K562 (cell line): Measurements from ENCODE around the gene SPATS2L. TPM values are rescaled to one million over a fixed set of nuclear protein-coding genes. Genes with fewer than 3 reads are reported as not detected.

Experiments
- ATAC-seq: fragments of 200-7000 bp; cut with Tn5 transposase; 3 replicates; pipeline ENCODE4 v1.9.1; 2020; ENCODE audit warnings: moderate library complexity
- BruUV-seq: library from RNA; stranded (reverse); fragments of 400-500 nt; replicated peaks from 2 replicates; lab custom pipeline; 2021; lab: Mats Ljungman, UMichigan
- CTCF ChIA-PET: fragments of 300-600 bp; formaldehyde crosslinking; extraction: SDS; loops from one replicate; lab custom pipeline; 2021; ENCODE audit warnings: low intra/inter-chr PET ratio; lab: Yijun Ruan, JAX
- POLR2A ChIA-PET: fragments of 300-600, 350-650 bp; sonication (Branson Sonifier 250); formaldehyde crosslinking; extraction: SDS; loops from one replicate; lab custom pipeline; 2021; ENCODE audit warnings: antibody characterized with exemption, inconsistent platforms; lab: Yijun Ruan, JAX
- DNase-seq, 4 experiments: peaks; one replicate each; pipeline versions ENCODE4 v3.0.0 to v3.0.0-alpha.2; 2011 to 2018; ENCODE audit warnings: low spot score in 3 of 4, mixed read lengths in 3 of 4; ENCODE audit errors: extremely low read depth in 1 of 4
- FAIRE-seq: peaks from 2 replicates; lab custom pipeline; 2011; peaks lifted over from hg19 to GRCh38; lab: Jason Lieb, UNC
- H2AFZ ChIP-seq: 2 replicates; pipeline ENCODE4 v1.6.0; 2011; ENCODE audit warnings: low read depth, low read length, control low read depth, inconsistent platforms
- H3K27ac ChIP-seq: fragments of 200-600 bp; 3 replicates; pipeline ENCODE4 v1.8.0; 2011; ENCODE audit warnings: low read depth, mild to moderate bottlenecking, control low read depth, inconsistent platforms, low read length, moderate library complexity, mixed read lengths; ENCODE audit errors: extremely low read depth
- H3K27me3 ChIP-seq, 2 experiments: fragments of 300-600 bp in 1 of 2; 2 replicates in 1 of 2; 3 replicates in 1 of 2; pipeline versions ENCODE4 v1.6.0 to v1.8.0; 2011; ENCODE audit warnings: inconsistent platforms in 2 of 2, low read length in 2 of 2, mild to moderate bottlenecking in 1 of 2, mixed read lengths in 1 of 2, moderate library complexity in 1 of 2; ENCODE audit not compliant: control insufficient read depth in 2 of 2, insufficient read depth in 2 of 2
- H3K36me3 ChIP-seq: fragments of 300-600 bp; 3 replicates; pipeline ENCODE4 v1.8.0; 2011; ENCODE audit warnings: mild to moderate bottlenecking, low read length, inconsistent platforms; ENCODE audit not compliant: control insufficient read depth, insufficient read depth
- H3K4me1 ChIP-seq, 2 experiments: fragments of 200-600 bp in 1 of 2; replicated peaks in 1 of 2; 2 replicates in 1 of 2; 3 replicates in 1 of 2; pipeline versions ENCODE4 v1.5.1 to v1.8.0; 2011; ENCODE audit warnings: inconsistent platforms in 2 of 2, low read length in 2 of 2, mild to moderate bottlenecking in 1 of 2, mixed read lengths in 1 of 2, moderate library complexity in 1 of 2; ENCODE audit not compliant: control insufficient read depth in 2 of 2, insufficient read depth in 2 of 2
- H3K4me2 ChIP-seq: 2 replicates; pipeline ENCODE4 v1.6.1; 2011; ENCODE audit warnings: low read length, control low read depth, inconsistent platforms, mixed read lengths; ENCODE audit not compliant: insufficient read depth
- H3K4me3 ChIP-seq: fragments of 200-600 bp; sonication (generic), shearing (Covaris generic); 2 replicates; pipeline ENCODE4 v1.5.1; 2016; ENCODE audit warnings: control low read depth, inconsistent platforms
- H3K79me2 ChIP-seq: fragments of 200-600 bp; 3 replicates; pipeline ENCODE4 v1.8.0; 2011; ENCODE audit warnings: low read length, inconsistent platforms; ENCODE audit not compliant: control insufficient read depth, insufficient read depth
- H3K9ac ChIP-seq, 2 experiments: 2 replicates each; pipeline versions ENCODE4 v1.6.0 to v1.6.1; 2011; ENCODE audit warnings: low read depth in 2 of 2, low read length in 2 of 2, control low read depth in 1 of 2, inconsistent platforms in 1 of 2, mild to moderate bottlenecking in 1 of 2, mixed read lengths in 1 of 2; ENCODE audit not compliant: insufficient read depth in 1 of 2
- H3K9me1 ChIP-seq: one replicate; pipeline ENCODE4 v1.6.0; 2011; ENCODE audit warnings: inconsistent platforms, mild to moderate bottlenecking, low read length, moderate library complexity; ENCODE audit not compliant: control insufficient read depth, insufficient read depth
- H3K9me3 ChIP-seq: replicated peaks from 2 replicates; pipeline ENCODE4 v1.5.1; 2011; ENCODE audit warnings: low read depth, low read length, inconsistent platforms; ENCODE audit not compliant: control insufficient read depth, insufficient read depth
- H4K20me1 ChIP-seq: replicated peaks from 2 replicates; pipeline ENCODE4 v1.6.1; 2011; ENCODE audit warnings: low read length, inconsistent platforms, mixed read lengths; ENCODE audit not compliant: control insufficient read depth, insufficient read depth
- CCNT2 ChIP-seq: IDR thresholded peaks from 2 replicates; pipeline ENCODE4 v1.6.1; 2011; ENCODE audit warnings: borderline replicate concordance, low read depth, mild to moderate bottlenecking, moderate library complexity, mixed read lengths, low read length; ENCODE audit not compliant: insufficient read length; ENCODE audit errors: extremely low read depth
- CEBPG ChIP-seq, 3 experiments: fragments of 200-800 bp in 1 of 3; sonication (Bioruptor generic) in 1 of 3; sonication (generic) in 1 of 3; formaldehyde crosslinking in 1 of 3; IDR thresholded peaks in 2 of 3; conservative IDR thresholded peaks in 1 of 3; 2 replicates each; pipeline versions ENCODE4 v1.6.1 to v1.8.0; 2016 to 2022; ENCODE audit warnings: missing compliant biosample characterization in 2 of 3, missing genetic modification characterization in 2 of 3, mild to moderate bottlenecking in 1 of 3, missing genetic modification reagents in 1 of 3
- HLTF ChIP-seq: fragments of 450-650 bp; IDR thresholded peaks from 2 replicates; pipeline ENCODE4 v1.6.1; 2016
- MAFK ChIP-seq: IDR thresholded peaks from 2 replicates; pipeline ENCODE4 v1.6.1; 2011; ENCODE audit warnings: low read length, improper control_type of control experiment
- NCOA2 ChIP-seq, 2 experiments: fragments of 450-650 bp; IDR thresholded peaks; 2 replicates each; pipeline ENCODE4 v1.6.1; 2018; ENCODE audit warnings: mild to moderate bottlenecking in 2 of 2, moderate library complexity in 1 of 2; ENCODE audit not compliant: partially characterized antibody in 2 of 2
- SAP30 ChIP-seq: fragments of 200-600 bp; sonication (generic); IDR thresholded peaks from 2 replicates; pipeline ENCODE4 v1.6.1; 2012; ENCODE audit warnings: borderline replicate concordance, low read depth, mild to moderate bottlenecking, moderate library complexity, low read length, control low read depth, inconsistent platforms; ENCODE audit not compliant: insufficient read depth, poor library complexity, severe bottlenecking
- SMARCC2 ChIP-seq: fragments of 450-650 bp; IDR thresholded peaks from 2 replicates; pipeline ENCODE4 v1.6.1; 2017; ENCODE audit warnings: antibody characterized with exemption, moderate library complexity, mild to moderate bottlenecking, low read depth
- ZNF121 ChIP-seq: sonication (generic); formaldehyde crosslinking; conservative IDR thresholded peaks from 2 replicates; pipeline ENCODE4 v1.8.0; 2022; ENCODE audit warnings: missing genetic modification reagents
- WGBS: fragments of 100-300 bp; shearing (Covaris generic); methylation state at CpG from one replicate; pipeline ENCODE4 v1.1.6; 2016; ENCODE audit warnings: low coverage, mixed read lengths; ENCODE audit not compliant: insufficient coverage; ENCODE audit errors: missing lambda C conversion rate; 5-methylcytosine and 5-hydroxymethylcytosine counted together
- in situ Hi-C: fragments of 300-500 bp; cut with MboI; formaldehyde crosslinking; loops from 4 replicates; pipeline ENCODE4 v1.15.0; 2018; ENCODE audit warnings: inconsistent platforms, mixed read lengths
- intact Hi-C: fragments of 100-400 bp; cut with micrococcal nuclease; formaldehyde crosslinking; loops from 2 replicates; pipeline ENCODE4 v1.14.2; 2022
- polyA plus RNA-seq, 8 experiments: library from polyadenylated mRNA; depleted of rRNA in 4 of 8; stranded (reverse) in 5 of 8; unstranded in 3 of 8; fragments of >200 nt; fragmentation: Nextera tagmentation in 2 of 8; fragmentation: Illumina TruSeq in 1 of 8; extraction: Ambion mirVana in 2 of 8; extraction: Trizol in 1 of 8; gene quantifications; 2 replicates each; pipeline versions ENCODE4 v1.2.1 to v1.2.3, GENCODE V29; 2011 to 2014; ENCODE audit warnings: inconsistent platforms in 1 of 8, missing spikeins in 1 of 8
- total RNA-seq, 7 experiments: library from RNA; depleted of rRNA in 6 of 7; stranded (reverse); fragments of >200 nt in 6 of 7; fragmentation: Illumina TruSeq in 2 of 7; extraction: Trizol in 2 of 7; gene quantifications; 2 replicates each; pipeline versions ENCODE4 v1.2.1 to v1.2.3, GENCODE V29; 2011 to 2021; ENCODE audit warnings: low replicate concordance in 1 of 7
- TF ChIP-seq, protein P1 (sequence below): fragments of 250-450 bp; sonication (Bioruptor Pico); IDR thresholded peaks from 2 replicates; pipeline ENCODE4 v1.4.0; 2020; ENCODE audit warnings: mild to moderate bottlenecking, moderate library complexity

SPATS2L gene
- total and polyA plus RNA-seq, 9 of the 15 experiments (the other 6 are each of a cell fraction or from before 2014, with no cell fraction given), result 11.3 to 41.5 (median 24.9) TPM

DNA sequence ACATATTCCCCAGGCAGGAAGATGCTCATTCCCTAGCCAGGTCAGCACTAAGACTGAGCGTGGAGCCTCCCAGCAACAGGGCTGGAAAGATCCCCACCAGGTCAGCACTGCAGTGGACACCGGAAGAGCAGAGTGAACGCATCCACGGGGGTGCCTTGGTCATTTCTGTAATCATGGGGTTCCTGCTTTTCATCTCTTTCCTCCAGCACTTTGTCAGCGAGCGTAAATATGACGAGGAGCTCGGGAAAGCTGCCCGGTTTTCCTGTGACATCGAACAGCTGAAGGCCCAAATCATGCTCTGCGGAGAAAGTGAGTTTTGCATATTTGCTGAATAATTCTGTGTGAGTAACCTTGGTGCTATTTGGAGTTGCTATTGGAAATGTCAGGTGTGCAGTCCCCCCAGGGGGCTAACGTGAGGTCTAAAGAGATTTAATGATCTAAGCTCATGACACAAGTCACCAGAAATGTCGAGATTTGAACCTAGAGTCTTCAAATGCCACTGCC, 163.3 kb downstream of the SPATS2L start:
- WGBS, result 76% methylated on average over 13 of the region's 13 CpGs
- BruUV-seq, result no TSS peak
- no peak overlapping the region for H3K4me3 ChIP-seq
- CTCF ChIA-PET, result interaction anchor here (1.3 kb wide), 1 partner anchor 490 kb away, joined by 3 read pairs; no protein-coding TSS in a partner anchor
- no peak overlapping the region for H3K9ac ChIP-seq
- no peaks in the 10 kb centered on the region for H3K27me3 ChIP-seq
- no peaks in the 10 kb centered on the region for H3K9me1 ChIP-seq
- TF ChIP-seq CCNT2 (no peak), HLTF (no peak), ZNF121 (CRISPR knock-in tag) (no peak), MAFK (no peak), SMARCC2 (no peak), SAP30 (no peak), NCOA2 (IDR thresholded peaks at IDR 0.05; ENCODE audit: partially characterized antibody in 2 of 2) (no peak), CEBPG (CRISPR knock-in tag; IDR thresholded peaks at IDR 0.05) (no peak), CEBPG (tag; conservative IDR thresholded peaks at IDR 0.05 in 1 of 2, IDR thresholded peaks at IDR 0.05 in 1 of 2) (no peak)
- TF ChIP-seq, protein P1, sequence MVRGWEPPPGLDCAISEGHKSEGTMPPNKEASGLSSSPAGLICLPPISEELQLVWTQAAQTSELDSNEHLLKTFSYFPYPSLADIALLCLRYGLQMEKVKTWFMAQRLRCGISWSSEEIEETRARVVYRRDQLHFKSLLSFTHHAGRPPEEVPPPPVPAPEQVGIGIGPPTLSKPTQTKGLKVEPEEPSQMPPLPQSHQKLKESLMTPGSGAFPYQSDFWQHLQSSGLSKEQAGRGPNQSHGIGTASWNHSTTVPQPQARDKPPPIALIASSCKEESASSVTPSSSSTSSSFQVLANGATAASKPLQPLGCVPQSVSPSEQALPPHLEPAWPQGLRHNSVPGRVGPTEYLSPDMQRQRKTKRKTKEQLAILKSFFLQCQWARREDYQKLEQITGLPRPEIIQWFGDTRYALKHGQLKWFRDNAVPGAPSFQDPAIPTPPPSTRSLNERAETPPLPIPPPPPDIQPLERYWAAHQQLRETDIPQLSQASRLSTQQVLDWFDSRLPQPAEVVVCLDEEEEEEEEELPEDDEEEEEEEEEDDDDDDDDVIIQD (CRISPR knock-in tag), result no peak
- FAIRE-seq, result no peak
- H3K27ac ChIP-seq, result no peak overlapping the region
- no peaks in the 10 kb centered on the region for H4K20me1 ChIP-seq
- H3K36me3 ChIP-seq, result no peaks in the 10 kb centered on the region; the same call in 2 of the 3 replicates
- in situ Hi-C loops (loop anchor here (5.0 kb wide), 1 partner anchor 497 kb away; no protein-coding TSS in a partner anchor), intact Hi-C loops (loop anchor here (2.0 to 5.0 kb wide), 2 partner anchors 162 to 489 kb away; partner anchors contain the start of gene SPATS2L)
- ATAC-seq, result no peak
- no peaks in the 10 kb centered on the region for H3K79me2 ChIP-seq
- no peak overlapping the region for H3K4me2 ChIP-seq
- H3K9me3 ChIP-seq, result no peaks in the 10 kb centered on the region
- no peaks in the 10 kb centered on the region for H3K4me1 ChIP-seq
- no peak for DNase-seq
- POLR2A ChIA-PET, result interaction anchor here (1.0 kb wide), 1 partner anchor 495 kb away, joined by 3 read pairs; no protein-coding TSS in a partner anchor
- H2AFZ ChIP-seq, result no peak overlapping the region
